Left forelimb (tissue), 1 donor: Measurements from ENCODE around the gene PNMA8A.
"Not testable (repeated sequence)": the region's sequence is repeated elsewhere in the genome, so short reads cannot be mapped to it uniquely, and the experiment has no call there.

Experiments
- DNase-seq: peaks from one replicate; pipeline ENCODE4 v3.0.0-alpha.2; 2018; ENCODE audit warnings: low spot score

Gene PNMA8A

DNA sequence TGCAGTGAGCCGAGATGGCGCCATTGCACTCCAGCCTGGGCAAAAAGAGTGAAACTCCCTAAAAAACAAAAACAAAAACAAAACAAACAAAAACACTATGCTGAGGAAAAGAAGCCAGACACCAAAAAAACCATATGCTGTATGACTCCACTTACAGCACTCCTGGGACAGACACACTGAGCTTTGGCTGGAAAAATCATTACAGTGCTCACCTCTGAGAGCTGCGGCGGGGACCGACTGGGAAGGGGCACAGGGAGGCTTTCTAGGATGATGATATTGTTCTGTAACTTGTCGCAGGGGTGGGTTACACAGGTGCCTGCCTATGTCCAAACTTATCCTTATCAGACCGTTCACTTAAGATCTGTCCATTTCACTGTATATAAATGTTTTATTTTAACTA is 7.8 kb downstream of the PNMA8A start:
- no peak for DNase-seq

DNA sequence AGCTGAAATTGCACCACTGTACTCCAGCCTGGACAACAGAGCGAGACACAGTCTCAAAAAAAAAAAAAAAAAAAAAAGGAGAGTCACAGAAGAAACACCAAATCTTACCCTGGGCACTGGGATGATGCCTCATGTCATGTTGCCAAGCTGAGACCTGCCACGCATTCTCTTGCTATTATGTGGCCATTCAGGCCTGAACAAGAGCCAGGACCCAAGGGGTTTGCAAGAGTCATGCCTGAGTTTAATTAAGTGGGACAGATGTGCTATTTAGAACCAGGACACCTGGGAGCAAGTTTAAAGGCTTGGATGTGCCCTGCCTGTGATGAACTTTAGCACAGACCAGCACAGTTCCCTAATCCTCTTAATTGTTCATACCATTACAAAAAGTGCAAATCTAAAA is 9.8 kb downstream of the PNMA8A start:
- no peak for DNase-seq

DNA sequence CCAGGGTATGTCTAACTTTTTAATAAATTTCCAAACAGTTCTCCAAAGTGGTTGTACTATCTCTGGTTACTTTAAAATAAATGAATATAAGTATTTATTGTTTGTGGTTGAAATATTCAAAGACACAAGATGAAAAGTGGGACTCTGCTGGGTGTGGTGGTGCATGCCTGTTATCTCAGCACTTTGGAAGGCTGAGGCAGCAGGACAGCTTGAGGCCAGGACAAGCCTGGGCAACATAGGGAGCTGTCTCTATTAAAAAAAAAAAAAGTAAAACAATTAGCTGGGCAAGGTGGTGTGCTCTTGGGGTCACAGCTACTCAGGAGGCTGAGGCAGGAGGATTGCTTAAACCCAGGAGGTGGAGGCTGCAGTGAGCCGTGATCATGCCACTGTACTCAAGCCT is 10.4 kb downstream of the PNMA8A start:
- no peak for DNase-seq

DNA sequence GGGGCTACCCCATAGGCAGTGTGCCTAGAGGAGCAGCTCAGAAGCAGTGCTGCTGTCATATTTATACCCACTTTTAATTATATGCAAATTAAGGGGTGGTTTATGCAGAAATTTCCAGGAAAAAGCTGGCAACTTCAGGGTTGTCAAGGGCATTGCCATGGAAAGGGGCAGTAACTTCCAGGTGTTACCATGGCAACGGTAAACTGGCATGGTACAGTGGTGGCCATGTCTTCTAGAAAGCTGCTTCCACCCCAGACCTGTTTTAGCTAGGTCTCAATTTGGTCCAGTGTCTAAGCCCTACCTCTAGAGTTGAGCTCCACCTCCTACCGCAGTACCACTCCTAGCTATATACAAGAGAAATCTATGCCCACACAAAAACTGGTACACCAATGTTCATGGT is 11.3 kb downstream of the PNMA8A start:
- DNase-seq, result no peak

DNA sequence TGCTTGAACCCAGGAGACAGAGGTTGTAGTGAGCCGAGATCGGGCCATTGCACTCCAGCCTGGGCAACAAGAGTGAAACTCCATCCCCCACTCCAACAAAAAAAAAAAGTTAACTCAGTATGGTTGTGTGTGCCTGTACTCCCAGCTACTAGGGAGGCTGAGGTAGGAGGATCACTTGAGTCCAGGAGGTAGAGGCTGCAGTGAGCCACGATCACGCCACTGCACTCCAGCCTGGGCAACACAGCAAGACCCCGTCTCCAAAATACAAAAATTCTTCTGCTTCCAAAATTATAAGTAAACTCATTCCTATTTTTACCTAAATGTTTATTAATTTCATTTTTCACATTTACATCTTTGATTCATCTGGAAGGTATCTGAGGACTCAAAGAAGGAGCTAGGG is 14.4 kb downstream of the PNMA8A start:
- no peak for DNase-seq

DNA sequence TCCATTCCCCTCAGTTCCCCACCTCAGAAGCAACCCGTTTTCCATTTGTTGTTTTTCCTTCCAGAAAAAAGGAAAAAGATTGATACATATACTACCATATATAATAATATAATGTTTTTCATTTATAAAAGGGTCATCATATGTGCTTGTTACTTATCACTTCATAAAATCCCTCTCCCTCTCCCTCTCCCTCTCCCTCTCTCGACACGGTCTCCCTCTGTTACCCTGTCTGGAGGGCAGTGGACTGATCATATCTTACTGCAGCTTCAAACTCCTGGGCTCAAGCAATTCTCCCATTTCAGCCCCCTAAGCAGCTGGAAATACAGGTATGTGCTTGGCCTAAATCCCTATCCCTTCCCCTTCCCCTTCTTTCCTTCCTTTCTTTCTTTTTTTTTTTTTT is 17.1 kb downstream of the PNMA8A start:
- no peak for DNase-seq

DNA sequence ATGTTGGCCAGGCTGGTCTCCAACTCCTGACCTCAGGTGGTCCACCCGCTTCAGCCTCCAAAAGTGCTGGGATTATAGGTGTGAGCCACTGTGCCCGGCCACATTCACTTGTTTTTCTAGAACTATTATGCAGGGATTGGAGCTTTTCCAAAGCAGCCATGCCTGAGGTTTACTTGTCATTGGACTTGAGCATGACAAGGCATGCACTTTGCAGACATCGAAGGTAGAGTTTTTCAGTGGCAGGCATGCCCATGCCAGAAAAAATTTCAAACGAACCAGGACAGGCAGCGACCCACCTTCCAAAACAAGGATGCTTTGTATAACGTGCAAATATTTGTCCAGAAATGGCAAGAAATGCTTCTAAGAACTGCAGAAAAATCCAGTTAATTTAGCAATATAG is 17.7 kb downstream of the PNMA8A start:
- no peak for DNase-seq

DNA sequence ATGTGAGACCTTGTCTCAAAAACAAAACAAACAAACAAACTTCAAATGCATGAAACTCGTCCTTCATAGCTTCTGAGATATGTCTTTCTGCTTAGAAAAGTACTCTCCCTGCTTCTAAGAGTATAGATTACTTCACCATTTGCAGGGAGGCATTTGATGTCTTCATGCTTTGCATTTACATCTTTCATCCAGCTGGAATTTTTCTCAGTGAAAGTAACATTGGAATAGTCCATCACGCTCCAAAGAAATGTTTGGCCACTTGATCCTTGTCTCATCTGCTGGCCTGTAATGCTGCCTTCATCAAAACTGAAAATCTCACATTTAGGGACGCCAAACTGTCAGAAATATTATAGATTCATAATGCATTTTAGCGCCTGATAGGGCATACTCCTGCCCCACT is 19.2 kb downstream of the PNMA8A start:
- no peak for DNase-seq

DNA sequence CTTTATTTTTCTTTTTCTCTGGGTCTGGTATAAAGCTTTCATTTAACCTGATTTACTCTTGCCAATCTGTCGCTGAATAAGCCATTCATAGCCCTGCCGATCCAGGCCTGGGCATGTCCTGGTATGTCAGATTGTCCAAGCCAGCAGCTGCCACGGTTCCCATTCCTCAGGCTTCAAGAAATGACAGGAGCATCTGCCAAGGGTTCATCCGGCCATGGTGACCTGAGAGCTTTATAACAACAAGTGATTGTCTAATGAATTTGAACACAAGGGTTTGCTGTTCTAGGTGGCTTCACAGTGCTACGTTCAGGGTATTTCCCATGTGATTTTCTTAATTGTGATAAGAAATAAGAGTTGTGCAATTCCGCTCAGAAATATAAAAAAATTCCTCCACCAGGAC is 20.0 kb downstream of the PNMA8A start:
- no peak for DNase-seq

DNA sequence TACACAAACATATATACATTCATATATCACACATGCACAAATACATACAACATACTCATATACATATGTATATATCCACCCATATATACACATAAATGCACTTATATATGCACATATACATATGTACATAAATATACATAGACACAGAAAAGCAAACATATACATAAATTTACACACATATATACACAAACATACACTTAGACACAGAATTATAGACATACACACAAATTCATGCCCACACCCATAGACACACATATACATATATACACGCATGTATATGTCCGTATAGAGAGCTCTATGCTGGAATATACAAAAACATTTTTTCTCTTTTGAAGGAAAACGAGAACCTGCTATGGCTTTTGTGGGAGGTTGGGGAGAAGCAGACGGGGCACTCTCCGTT is 20.6 kb downstream of the PNMA8A start:
- no peak for DNase-seq

DNA sequence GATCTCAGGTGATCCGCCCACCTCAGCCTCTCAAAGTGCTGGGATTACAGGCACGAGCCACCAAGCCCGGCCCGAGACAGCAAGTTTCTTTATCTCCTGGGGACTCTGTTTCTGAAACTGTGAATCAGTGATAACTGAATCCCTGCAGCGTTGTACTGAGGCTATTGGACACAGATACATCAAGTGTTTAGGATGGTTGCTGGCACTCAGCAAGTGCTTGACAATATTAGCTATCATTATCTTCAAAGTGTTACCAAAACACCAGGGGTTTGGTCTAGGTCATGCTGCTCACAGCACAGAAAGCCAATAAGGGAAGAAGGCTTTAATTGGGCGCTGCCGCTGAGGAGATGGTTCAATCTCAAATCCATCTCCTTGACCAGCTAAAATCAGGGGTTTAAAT is 22.1 kb downstream of the PNMA8A start:
- no peak for DNase-seq

DNA sequence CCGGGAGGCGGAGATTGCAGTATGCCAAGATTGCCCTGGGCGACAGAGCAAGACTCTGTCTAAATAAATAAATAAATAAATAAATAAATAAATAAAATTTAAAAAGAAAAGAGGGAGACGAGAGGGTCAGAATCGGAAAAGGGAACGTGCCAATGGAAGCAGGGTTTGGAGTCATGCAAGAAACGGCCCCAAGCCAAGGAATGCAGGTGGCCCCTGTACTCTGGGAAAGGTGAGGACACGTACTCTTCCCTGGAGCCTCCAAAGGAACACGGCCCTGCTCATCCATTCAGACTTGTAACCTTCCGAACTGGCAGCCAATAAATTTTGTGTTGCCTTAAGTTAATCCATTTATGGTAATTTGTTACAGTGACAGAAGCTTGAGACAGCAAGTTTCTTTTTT is 22.8 kb downstream of the PNMA8A start:
- no peak for DNase-seq

DNA sequence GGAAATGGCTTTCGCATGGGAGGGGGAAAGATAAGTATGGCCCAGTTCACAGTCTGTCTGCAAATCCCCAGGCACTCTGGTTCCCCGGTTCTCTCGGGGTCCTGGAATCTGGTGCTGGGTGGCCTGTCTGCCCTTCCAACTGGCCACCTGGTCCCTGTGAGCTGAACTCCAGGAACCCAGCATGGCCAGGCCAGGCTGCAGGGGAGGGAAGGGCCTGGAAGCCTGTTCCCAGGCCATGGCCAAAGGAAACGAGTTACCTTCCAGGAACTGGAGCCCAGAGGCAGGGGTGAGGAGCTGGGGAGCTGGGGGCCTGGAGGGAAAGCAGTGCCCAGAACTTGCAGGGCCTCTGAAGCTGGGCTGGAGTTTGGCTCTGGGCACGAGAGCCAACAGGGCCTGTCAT is 23.5 kb downstream of the PNMA8A start:
- DNase-seq, result no peak

DNA sequence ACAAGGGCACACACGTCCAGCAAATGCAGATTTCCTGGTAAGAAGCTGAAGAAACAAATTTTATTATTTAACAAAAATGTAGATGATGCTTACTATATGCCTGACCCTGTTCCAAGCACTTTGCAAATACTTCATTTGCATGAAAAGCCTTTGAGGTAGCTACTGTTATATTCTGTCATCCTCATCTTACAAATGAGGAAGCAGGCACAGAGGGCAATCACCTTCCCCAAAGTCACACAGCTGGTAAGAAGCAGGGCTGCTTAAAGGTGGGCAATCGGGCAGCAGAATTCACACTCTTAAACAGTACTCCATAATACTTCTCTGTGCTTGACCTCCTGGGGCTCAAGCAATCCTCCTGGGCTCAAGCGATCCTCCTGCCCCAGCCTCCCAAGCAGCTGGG is 24.4 kb downstream of the PNMA8A start:
- DNase-seq, result no peak

DNA sequence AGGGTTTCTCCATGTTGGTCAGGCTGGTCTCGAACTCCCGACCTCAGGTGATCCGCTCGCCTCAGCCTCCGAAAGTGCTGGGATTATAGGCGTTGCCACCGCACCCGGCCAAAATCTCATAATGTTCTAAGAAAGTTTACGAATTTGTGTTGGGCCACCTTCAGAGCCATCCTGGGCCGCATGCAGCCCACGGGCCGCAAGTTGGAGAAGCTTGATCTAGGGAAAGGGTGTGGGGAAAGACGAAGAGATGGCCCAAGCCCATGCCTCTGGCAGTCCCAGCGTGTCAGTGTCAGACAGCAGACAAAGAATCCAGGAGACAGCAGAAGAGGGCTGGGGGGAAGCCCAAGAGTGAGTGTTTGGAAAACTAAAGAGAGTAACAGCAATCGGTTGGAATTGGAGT is 25.3 kb downstream of the PNMA8A start:
- no peak for DNase-seq

DNA sequence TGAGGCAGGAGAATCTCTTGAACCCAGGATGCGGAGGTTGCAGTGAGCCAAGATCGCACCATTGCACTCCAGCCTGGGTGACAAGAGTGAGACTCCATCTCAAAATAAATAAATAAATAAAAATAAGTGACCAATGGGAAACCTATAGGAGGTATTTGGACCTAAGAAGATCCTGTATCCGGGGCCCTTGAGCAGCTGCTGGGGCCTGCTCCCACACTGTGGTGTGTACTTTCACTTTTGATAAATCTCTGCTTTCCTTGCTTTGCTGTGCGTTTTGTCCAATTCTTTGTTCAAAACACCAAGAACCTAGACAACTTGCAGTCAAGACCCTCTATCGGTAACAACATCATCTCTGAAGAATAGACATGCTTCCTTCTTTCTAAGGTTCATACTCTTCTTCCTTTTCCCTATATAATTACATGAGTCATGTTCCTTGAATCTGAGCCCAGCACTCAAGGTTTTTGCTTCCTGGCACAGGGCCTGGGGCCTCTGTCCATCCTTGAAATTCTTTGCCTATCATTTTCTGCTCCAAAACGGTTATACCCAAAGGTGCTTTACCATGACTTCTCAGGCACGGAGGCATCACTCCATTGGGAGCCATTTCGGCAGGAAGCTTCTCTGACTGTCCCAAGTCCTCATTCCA is 28.4 kb downstream of the PNMA8A start:
- no peak for DNase-seq

DNA sequence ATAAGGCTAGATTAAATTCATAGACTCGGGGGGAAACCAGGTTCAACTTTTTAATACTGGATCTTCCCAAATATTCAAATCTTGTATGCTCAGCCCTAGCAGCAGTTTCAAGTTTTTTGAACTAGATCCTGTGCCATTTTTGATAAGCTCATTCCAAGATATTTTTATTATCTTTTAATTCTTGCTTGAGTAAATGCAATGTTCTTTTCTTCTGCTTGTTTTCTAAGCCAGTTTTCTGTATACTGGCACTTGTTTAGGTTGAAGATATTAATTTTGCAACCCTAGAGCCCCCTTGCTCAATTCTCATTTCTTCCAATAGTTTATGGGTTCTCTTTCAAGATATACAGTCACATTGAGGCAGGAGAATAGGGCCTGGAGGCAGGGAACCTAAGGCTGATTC is 29.5 kb downstream of the PNMA8A start:
- DNase-seq, result no peak

DNA sequence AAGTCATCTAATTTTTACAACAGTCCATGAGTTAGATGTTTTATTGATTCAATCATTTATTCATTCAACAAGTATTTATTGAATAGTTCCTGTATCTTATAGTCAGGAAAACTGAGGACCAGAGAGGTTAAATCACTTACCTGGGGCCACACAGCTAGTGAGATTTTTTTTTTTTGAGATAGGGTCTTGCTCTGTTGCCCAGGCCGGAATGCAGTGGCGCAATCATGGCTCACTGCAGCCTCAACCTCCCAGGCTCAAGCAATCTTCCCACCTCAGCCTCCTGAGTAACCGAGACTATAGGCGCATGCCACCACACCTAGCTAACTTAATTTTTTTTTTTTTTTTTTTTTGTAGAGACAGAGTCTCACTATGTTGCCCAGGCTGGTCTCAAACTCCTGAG is 35.7 kb downstream of the PNMA8A start:
- DNase-seq, result not testable (repeated sequence)

DNA sequence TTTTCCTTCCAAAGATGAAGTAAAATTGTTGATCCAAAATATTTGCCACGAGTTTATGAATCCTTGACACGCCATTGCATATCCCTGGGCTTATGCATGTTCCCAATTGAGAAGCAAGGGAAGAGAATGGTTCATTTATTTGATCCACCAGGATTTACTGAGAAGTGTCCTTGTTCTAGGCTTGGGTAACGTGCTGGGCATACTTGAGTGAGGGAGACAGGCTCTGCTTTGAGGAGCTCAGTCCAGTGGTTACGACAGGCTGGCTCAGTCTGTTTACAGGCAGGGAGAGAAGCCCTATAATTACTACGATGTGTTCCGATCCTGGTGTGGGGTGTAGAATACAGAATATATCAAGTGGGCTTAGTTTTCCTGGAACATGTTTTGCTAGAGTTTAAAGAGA is 36.4 kb downstream of the PNMA8A start:
- DNase-seq, result no peak

DNA sequence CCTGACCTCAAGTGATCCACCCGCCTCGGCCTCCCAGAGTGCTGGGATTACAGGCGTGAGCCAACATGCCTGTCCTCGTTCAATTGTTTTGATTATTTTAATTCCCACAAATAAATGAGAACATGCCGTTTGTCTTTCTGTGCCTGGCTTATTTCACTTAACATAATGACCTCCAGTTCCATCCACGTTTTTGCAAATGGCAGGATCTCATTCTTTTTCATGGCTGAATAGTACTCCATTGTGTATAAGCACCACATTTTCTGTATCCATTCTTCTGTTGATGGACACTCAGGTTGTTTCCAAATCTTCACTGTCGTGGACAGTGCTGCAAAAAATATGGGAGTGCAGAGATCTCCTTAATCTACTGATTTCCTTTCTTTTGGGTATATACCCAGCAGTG is 37.9 kb downstream of the PNMA8A start:
- DNase-seq, result not testable (repeated sequence)

DNA sequence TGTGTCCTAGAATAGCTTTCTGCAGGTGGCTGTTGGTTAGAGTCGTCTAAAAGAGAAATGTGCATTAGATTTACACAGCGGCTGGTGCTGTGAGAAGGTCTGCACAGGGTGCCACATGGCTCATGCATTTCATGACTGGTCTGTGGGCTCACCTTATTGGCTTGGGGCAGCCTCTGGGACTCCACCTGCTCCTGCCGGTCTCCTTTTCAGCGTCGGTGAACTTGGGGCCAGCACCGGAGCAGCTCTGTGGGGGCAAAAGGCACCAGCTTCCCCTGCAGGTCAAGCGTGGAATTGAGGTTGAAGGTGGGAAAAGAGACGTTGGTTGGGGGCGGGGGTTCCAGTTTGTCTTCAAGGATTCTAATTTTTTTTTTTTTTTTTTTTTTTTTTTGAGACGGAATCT is 39.5 kb downstream of the PNMA8A start:
- DNase-seq, result no peak

DNA sequence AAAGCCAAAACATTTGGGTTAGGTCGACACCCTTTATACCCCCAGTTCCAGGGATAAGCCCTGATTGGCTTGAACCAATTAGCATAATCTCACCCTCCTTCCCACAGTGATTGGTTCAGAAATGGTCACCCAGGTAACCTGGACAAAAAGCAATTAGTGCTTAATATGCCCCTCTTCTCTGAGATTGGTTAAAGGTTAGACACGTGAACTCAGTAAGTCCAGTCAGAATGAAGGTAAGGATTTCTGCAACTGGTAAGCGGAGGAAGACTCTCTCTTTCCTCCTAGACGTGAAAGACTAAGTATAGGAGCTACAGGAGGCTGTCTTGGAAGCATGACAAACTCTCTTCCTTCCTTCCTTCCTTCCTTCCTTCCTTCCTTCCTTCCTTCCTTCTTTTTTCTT is 41.4 kb downstream of the PNMA8A start:
- no peak for DNase-seq

DNA sequence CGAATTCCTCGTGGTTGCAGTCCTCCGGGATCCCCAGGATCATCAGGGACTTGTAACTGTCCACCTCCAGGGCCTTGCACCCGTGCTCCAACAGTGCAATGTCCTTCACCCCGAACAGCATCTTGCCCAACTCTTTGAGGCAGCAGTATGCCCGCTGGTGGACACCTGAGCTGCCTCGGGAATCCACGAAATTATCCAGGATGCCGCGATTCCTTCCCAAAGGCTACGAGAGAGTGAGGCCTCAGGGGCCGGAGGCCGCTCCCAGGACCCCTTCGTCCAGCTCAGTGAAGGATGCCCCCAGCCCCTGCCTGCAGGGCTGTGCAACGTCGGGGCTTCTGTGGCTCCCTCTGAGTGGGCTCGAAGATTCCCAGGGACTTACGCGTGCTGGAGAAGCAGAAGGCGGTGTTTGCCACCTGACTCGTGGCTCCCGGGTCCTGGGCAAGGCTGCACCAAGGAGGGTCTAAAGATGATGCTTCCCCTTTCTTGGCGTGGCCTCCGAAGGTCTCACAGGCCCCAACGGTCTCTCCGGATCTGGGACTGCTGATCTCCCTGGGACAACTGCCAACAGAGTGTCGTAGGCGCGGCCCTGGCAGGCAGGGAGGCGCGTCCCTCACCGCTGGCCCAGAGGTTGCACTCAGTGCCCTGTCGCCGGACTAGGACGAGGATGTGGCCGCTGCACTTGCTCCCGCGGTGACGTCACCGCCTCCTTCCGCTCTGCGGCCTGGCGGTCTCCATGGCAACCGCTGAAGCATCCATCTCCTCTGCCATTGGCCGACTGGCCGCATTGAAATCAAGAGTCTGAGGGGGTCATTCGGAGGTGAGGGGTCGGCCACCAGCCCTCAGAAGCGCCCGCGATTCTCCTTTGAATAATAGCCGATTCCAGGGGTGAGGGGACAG is 42.9 kb downstream of the PNMA8A start, which contains the start of gene PNMA8C:
Gene PNMA8C, minus strand, starts transcription at position 698 of the 897 bp plus-strand sequence. Its CDS starts 577 bp downstream, at position 121.
- peak; percentile 77 for DNase-seq
